Sigmoid colon (tissue), 4 donors: ENCODE measurements around the gene AFDN.

Source experiments
- EP300 ChIP-seq, 4 donors: sonication (generic); formaldehyde crosslinking; IDR thresholded peaks; one replicate each; pipeline ENCODE4 v1.6.1; 2017; ENCODE audit warnings: antibody characterized with exemption in 4 of 4
- POLR2A ChIP-seq, 2 donors: fragments of 450-650 bp; IDR thresholded peaks; one replicate each; pipeline ENCODE4 v1.6.1; 2016; ENCODE audit warnings: antibody characterized with exemption in 2 of 2, mild to moderate bottlenecking in 2 of 2, moderate library complexity in 2 of 2
- POLR2AphosphoS5 ChIP-seq, 4 donors: sonication (generic); formaldehyde crosslinking; IDR thresholded peaks; one replicate each; pipeline ENCODE4 v1.6.1; 2017; ENCODE audit warnings: antibody characterized with exemption in 4 of 4
- TF ChIP-seq, protein P1 (sequence below), 4 experiments: fragments of 450-650 bp in 3 of 4; fragments of 200-600 bp in 1 of 4; IDR thresholded peaks; one replicate each; pipeline ENCODE4 v1.5.1; 2016 to 2019; ENCODE audit warnings: antibody characterized with exemption in 4 of 4, mild to moderate bottlenecking in 3 of 4, moderate library complexity in 2 of 4

DNA sequence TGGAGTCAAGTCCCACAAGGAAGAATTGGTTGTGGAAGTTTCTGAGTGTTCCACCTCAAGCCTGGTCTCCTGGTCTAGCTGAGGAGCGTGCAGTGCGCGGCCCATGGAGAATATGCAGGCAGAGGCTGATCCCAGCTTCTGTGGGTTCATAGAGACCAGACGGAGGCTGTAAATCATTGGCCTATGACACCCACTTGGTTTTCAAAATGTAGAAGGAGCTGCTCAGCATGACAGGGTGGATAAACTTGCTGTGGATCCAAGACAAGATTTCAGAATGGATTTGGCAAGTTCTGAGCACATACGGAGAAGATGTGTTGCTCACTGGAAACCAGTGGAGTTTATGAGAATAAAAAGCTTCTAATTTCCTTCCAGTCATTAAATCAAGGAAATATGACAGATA is 171.5 kb downstream of the AFDN start:
- TF ChIP-seq, protein P1, sequence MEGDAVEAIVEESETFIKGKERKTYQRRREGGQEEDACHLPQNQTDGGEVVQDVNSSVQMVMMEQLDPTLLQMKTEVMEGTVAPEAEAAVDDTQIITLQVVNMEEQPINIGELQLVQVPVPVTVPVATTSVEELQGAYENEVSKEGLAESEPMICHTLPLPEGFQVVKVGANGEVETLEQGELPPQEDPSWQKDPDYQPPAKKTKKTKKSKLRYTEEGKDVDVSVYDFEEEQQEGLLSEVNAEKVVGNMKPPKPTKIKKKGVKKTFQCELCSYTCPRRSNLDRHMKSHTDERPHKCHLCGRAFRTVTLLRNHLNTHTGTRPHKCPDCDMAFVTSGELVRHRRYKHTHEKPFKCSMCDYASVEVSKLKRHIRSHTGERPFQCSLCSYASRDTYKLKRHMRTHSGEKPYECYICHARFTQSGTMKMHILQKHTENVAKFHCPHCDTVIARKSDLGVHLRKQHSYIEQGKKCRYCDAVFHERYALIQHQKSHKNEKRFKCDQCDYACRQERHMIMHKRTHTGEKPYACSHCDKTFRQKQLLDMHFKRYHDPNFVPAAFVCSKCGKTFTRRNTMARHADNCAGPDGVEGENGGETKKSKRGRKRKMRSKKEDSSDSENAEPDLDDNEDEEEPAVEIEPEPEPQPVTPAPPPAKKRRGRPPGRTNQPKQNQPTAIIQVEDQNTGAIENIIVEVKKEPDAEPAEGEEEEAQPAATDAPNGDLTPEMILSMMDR (IDR thresholded peaks at IDR 0.05) = no peak
- TF ChIP-seq POLR2A (IDR thresholded peaks at IDR 0.05) (no peak), EP300 (IDR thresholded peaks at IDR 0.05) (no peak), POLR2AphosphoS5 (IDR thresholded peaks at IDR 0.05) (no peak)
